Spleen (tissue), 11 donors: ENCODE measurements around the gene UBE2L3. TPM values are rescaled to one million over a fixed set of nuclear protein-coding genes. Genes with fewer than 3 reads are reported as not detected.

ENCODE experiments used
- DNase-seq: peaks from one replicate; pipeline ENCODE4 v3.0.0-alpha.2; 2020
- H3K27ac ChIP-seq, 8 donors: fragments of 200-600 bp; sonication (generic) in 7 of 8; 1 replicate in 4 of 8; 2 replicates in 4 of 8; pipeline versions ENCODE4 v1.5.0 to v1.8.0; 2016 to 2021; ENCODE audit warnings: inconsistent platforms in 4 of 8, mild to moderate bottlenecking in 4 of 8, moderate library complexity in 1 of 8
- H3K27me3 ChIP-seq, 7 donors: fragments of 200-600 bp; sonication (generic) in 6 of 7; replicated peaks in 1 of 7; 1 replicate in 4 of 7; 2 replicates in 3 of 7; pipeline versions ENCODE4 v1.5.0 to v1.8.0; 2016 to 2021; ENCODE audit warnings: inconsistent platforms in 3 of 7, mild to moderate bottlenecking in 1 of 7
- H3K36me3 ChIP-seq, 6 donors: fragments of 200-600 bp; sonication (generic) in 5 of 6; 1 replicate in 4 of 6; 2 replicates in 2 of 6; pipeline versions ENCODE4 v1.5.0 to v1.8.0; 2016 to 2021; ENCODE audit warnings: inconsistent platforms in 2 of 6
- H3K4me1 ChIP-seq, 6 donors: fragments of 200-600 bp; sonication (generic) in 5 of 6; 1 replicate in 3 of 6; 2 replicates in 3 of 6; pipeline versions ENCODE4 v1.5.0 to v1.8.0; 2016 to 2021; ENCODE audit warnings: inconsistent platforms in 3 of 6
- H3K4me3 ChIP-seq, 8 donors: fragments of 200-600 bp; sonication (generic) in 7 of 8; 1 replicate in 4 of 8; 2 replicates in 4 of 8; pipeline versions ENCODE4 v1.5.0 to v1.8.0; 2016 to 2021; ENCODE audit warnings: inconsistent platforms in 4 of 8, mild to moderate bottlenecking in 4 of 8, moderate library complexity in 2 of 8
- H3K9me3 ChIP-seq, 8 donors: fragments of 200-600 bp; sonication (generic) in 7 of 8; 1 replicate in 4 of 8; 2 replicates in 4 of 8; pipeline versions ENCODE4 v1.5.0 to v1.8.0; 2016 to 2021; ENCODE audit warnings: inconsistent platforms in 4 of 8
- POLR2A ChIP-seq, 3 donors: fragments of 450-650 bp; IDR thresholded peaks; one replicate each; pipeline ENCODE4 v1.5.1; 2017; ENCODE audit warnings: antibody characterized with exemption in 3 of 3, mild to moderate bottlenecking in 1 of 3
- POLR2AphosphoS5 ChIP-seq, 3 donors: sonication (generic); formaldehyde crosslinking; IDR thresholded peaks; one replicate each; pipeline ENCODE4 v1.5.1; 2017; ENCODE audit warnings: antibody characterized with exemption in 3 of 3
- WGBS, 5 donors: extraction: QIAGEN DNeasy Blood & Tissue Kit in 3 of 5; methylation state at CpG; one replicate each; pipeline versions ENCODE4 v1.1.5 to v1.1.7; 2013 to 2018; 5-methylcytosine and 5-hydroxymethylcytosine counted together
- intact Hi-C: fragments of 100-400 bp; cut with DNase I; formaldehyde crosslinking; loops from one replicate; pipeline ENCODE4 v1.15.0; 2023; ENCODE audit warnings: low total_unique reads
- polyA plus RNA-seq, 3 donors: library from polyadenylated mRNA; stranded (reverse); fragments of 200-250 nt; gene quantifications; one replicate each; pipeline ENCODE4 v1.2.1, GENCODE V29; 2013
- total RNA-seq, 7 donors: library from RNA; depleted of rRNA in 3 of 7; stranded (reverse); fragments of >200 nt in 3 of 7; fragmentation: NEBNext Ultra II Directional in 4 of 7; extraction: Animal tissue kit (Norgen Biotek cat#: 25700) in 4 of 7; gene quantifications; one replicate each; pipeline versions ENCODE4 v1.1.0 to v1.2.1, GENCODE V29; 2016 to 2021
- TF ChIP-seq, protein P1 (sequence below), 11 experiments: fragments of 200-600 bp in 7 of 11; fragments of 450-650 bp in 4 of 11; sonication (generic) in 4 of 11; IDR thresholded peaks in 8 of 11; conservative IDR thresholded peaks in 3 of 11; 1 replicate in 7 of 11; 2 replicates in 4 of 11; pipeline versions ENCODE4 v1.4.0 to v1.8.0; 2016 to 2021; ENCODE audit warnings: antibody characterized with exemption in 11 of 11, inconsistent platforms in 4 of 11, mild to moderate bottlenecking in 1 of 11
- donor health status: healthy with polysubstance abuse.
- donor health status: DM: no; HTN: no; CAD: no; lungs with moderate emphysema.
- donor health status: DM: no; HTN: no; CAD: no.
- donor health status: Bipolar disorder and iron deficiency.
- donor health status: healthy.
- donor health status: DM: no; HTN: no; CAD: no.
- donor health status: DM: yes; HTN: yes; CAD: no.

Gene UBE2L3
- total and polyA plus RNA-seq, 10 donors, result 36.2 to 69.3 (median 45.2) TPM

DNA sequence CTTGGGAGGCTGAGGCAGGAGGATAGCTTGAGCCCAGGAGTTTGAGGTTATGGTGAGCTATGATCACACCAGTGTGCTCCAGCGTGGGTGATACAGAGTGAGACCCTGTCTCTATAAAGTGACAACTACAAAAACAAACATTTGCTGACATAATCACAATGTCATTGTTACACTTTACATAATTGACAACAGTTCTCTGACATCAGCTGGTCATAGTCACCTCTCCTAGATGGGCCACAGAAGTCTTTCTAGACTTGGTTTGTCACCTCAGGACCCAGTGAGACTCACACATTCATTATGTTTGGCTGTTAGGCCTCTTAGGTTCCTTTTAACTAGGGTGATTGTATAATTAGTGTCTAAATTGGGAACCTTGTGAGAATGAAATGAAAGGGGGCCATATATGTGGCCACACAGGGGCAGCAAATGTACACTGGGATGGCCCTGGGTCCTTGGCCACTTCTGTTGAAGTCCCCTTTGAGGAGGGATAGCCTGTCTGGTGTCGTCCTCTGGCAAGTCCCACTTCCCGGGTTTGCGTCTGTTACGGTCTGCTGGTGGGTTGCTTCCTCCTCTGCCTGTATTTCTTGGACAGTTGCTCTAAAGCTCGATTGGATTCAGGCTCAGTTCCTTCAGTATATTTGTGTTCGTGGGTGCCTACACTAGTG is 92.5 kb downstream of the UBE2L3 start:
- H3K4me3 ChIP-seq, result no peak overlapping the region
- no peak for TF ChIP-seq POLR2A (IDR thresholded peaks at IDR 0.05)
- no peak for TF ChIP-seq POLR2AphosphoS5 (IDR thresholded peaks at IDR 0.05)
- TF ChIP-seq, protein P1, sequence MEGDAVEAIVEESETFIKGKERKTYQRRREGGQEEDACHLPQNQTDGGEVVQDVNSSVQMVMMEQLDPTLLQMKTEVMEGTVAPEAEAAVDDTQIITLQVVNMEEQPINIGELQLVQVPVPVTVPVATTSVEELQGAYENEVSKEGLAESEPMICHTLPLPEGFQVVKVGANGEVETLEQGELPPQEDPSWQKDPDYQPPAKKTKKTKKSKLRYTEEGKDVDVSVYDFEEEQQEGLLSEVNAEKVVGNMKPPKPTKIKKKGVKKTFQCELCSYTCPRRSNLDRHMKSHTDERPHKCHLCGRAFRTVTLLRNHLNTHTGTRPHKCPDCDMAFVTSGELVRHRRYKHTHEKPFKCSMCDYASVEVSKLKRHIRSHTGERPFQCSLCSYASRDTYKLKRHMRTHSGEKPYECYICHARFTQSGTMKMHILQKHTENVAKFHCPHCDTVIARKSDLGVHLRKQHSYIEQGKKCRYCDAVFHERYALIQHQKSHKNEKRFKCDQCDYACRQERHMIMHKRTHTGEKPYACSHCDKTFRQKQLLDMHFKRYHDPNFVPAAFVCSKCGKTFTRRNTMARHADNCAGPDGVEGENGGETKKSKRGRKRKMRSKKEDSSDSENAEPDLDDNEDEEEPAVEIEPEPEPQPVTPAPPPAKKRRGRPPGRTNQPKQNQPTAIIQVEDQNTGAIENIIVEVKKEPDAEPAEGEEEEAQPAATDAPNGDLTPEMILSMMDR (IDR thresholded peaks at IDR 0.05 in 8 of 11, conservative IDR thresholded peaks at IDR 0.05 in 3 of 11), result no peak
- no peak overlapping the region for H3K27ac ChIP-seq
- DNase-seq, result no peak
- no peaks in the 10 kb centered on the region for H3K9me3 ChIP-seq
- peaks cover 0 to 23% (median 18%) of the 10 kb centered on the region in 6 donors for H3K4me1 ChIP-seq
- 75 to 83% (median 79%) methylated on average over 7 of the region's 7 CpGs for WGBS, 5 donors
- no peaks in the 10 kb centered on the region for H3K36me3 ChIP-seq
- H3K27me3 ChIP-seq, result no peaks in the 10 kb centered on the region
- intact Hi-C loops, result no loop called here

DNA sequence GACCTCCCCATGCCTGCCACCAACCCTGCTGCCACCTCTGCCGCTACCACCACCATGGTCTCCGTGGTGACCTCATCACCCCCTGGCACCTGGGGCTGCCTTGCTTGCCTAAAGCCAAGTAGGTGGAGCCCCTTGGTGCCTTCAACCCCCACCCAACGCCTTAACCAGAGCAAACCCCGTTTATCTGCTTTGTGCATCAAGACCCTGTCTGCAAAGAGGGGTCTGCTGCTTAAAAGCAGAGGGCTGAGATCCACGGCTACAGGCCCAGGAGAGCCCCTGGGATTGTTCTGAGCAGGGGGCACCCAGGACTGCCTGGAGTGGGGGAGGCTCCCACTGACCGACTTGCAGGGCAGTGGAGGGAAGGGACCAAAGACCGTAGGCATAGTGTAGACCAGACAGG is 93.4 kb downstream of the UBE2L3 start:
- intact Hi-C loops, result no loop called here
- Histone ChIP-seq H3K4me1 (peaks cover 0 to 31% (median 27%) of the 10 kb centered on the region in 6 donors), H3K9me3 (no peaks in the 10 kb centered on the region), H3K27ac (no peak overlapping the region), H3K36me3 (no peaks in the 10 kb centered on the region), H3K27me3 (no peaks in the 10 kb centered on the region), H3K4me3 (no peak overlapping the region)
- 73 to 87% (median 82%) methylated on average over 7 of the region's 7 CpGs for WGBS, 5 donors
- TF ChIP-seq, protein P1 (IDR thresholded peaks at IDR 0.05 in 8 of 11, conservative IDR thresholded peaks at IDR 0.05 in 3 of 11), result no peak
- no peak for TF ChIP-seq POLR2A (IDR thresholded peaks at IDR 0.05)
- TF ChIP-seq POLR2AphosphoS5 (IDR thresholded peaks at IDR 0.05), result no peak
- DNase-seq, result no peak

DNA sequence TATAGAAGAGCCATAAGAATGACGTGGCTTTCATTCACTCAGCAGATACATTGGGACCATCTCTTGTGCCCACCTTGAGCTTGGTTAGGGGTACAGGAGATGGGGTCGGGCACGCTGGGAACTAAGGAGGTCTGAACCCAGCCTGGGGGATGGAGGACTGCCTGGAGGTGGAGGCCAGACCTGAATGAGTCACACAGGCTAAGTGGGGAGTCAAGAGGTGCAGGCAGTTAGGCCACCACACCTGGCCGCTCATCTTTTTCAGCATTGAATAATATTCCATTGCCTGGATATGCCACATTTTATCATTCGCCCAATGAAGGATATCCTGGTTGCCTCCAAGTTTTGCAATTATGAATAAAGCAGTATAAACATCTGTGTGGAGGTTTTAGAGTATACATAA is 94.5 kb downstream of the UBE2L3 start:
- H3K4me1 ChIP-seq, result peaks cover 3 to 31% (median 25%) of the 10 kb centered on the region in 6 donors
- intact Hi-C loops, result no loop called here
- H3K27ac ChIP-seq, result no peak overlapping the region
- DNase-seq, result no peak
- TF ChIP-seq POLR2AphosphoS5 (IDR thresholded peaks at IDR 0.05) (no peak), POLR2A (IDR thresholded peaks at IDR 0.05) (no peak)
- TF ChIP-seq, protein P1 (IDR thresholded peaks at IDR 0.05 in 8 of 11, conservative IDR thresholded peaks at IDR 0.05 in 3 of 11), result no peak
- no peaks in the 10 kb centered on the region for H3K27me3 ChIP-seq
- no peaks in the 10 kb centered on the region for H3K9me3 ChIP-seq
- H3K4me3 ChIP-seq, result no peak overlapping the region
- WGBS, 5 donors, result 91 to 97% (median 93%) methylated on average over 5 of the region's 5 CpGs
- H3K36me3 ChIP-seq, result no peaks in the 10 kb centered on the region

DNA sequence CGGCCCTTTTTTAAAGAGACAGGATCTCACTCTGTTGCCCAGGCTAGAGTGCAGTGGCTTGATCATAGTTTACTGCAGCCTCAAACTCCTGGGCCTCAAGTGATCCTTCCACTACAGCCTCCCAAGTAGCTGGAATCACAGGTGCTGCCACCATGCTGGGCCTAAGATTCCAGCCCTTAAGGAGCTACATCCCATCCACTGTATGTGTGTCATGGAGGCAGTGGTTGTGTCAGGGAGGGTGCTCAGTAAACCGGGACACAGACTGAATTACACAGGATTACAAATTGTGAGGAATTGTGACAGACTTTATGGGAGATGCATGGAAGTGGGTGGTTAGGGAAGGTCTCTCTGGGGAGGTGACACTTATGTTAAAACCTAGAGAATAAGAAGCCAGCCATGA is 96.2 kb downstream of the UBE2L3 start:
- peaks cover 7 to 33% (median 22%) of the 10 kb centered on the region in 6 donors for H3K4me1 ChIP-seq
- no peaks in the 10 kb centered on the region for H3K27me3 ChIP-seq
- no peak for DNase-seq
- TF ChIP-seq, protein P1 (IDR thresholded peaks at IDR 0.05 in 8 of 11, conservative IDR thresholded peaks at IDR 0.05 in 3 of 11), result no peak
- TF ChIP-seq POLR2A (IDR thresholded peaks at IDR 0.05) (no peak), POLR2AphosphoS5 (IDR thresholded peaks at IDR 0.05) (no peak)
- intact Hi-C loops, result no loop called here
- H3K27ac ChIP-seq, result no peak overlapping the region
- H3K9me3 ChIP-seq, result no peaks in the 10 kb centered on the region
- no peak overlapping the region for H3K4me3 ChIP-seq
- no peaks in the 10 kb centered on the region for H3K36me3 ChIP-seq
- 91 to 98% (median 92%) methylated on average over 2 of the region's 2 CpGs for WGBS, 5 donors
